Stimulated activated naive CD8-positive, alpha-beta T cell treated with anti-CD3 and anti-CD28 coated beads, Interleukin-15, Interleukin-2, amounts not matched to agents 100 ng/mL and 50 ng/mL, for 24 hours (primary cell): ENCODE results near the gene CNOT1.
"Not testable (repeated sequence)": the region's sequence is repeated elsewhere in the genome, so short reads cannot be mapped to it uniquely, and the experiment has no call there.

Experiments
- H3K27ac Mint-ChIP-seq: one replicate; pipeline ENCODE4 v1.8.0; 2021; ENCODE audit warnings: mild to moderate bottlenecking, mixed read lengths
- H3K27me3 Mint-ChIP-seq: one replicate; pipeline ENCODE4 v1.8.0; 2021; ENCODE audit warnings: mixed read lengths
- H3K36me3 Mint-ChIP-seq: one replicate; pipeline ENCODE4 v1.8.0; 2021; ENCODE audit warnings: low read depth, mixed read lengths
- H3K4me1 Mint-ChIP-seq: one replicate; pipeline ENCODE4 v1.8.0; 2021; ENCODE audit warnings: low read depth, mixed read lengths
- H3K4me3 Mint-ChIP-seq: one replicate; pipeline ENCODE4 v1.8.0; 2021; ENCODE audit warnings: mild to moderate bottlenecking, mixed read lengths
- H3K9me3 Mint-ChIP-seq: one replicate; pipeline ENCODE4 v1.8.0; 2021; ENCODE audit warnings: mixed read lengths

The CNOT1 gene

GRCh38 chr16:58629733-58630640, at the start of gene CNOT1:
Gene CNOT1, minus strand, starts transcription at chr16:58629826. Its CDS starts 30,489 bp downstream, at chr16:58599337.
- no peaks in the 10 kb centered on the region for H3K27me3 Mint-ChIP-seq
- H3K4me3 Mint-ChIP-seq, result peak within 1 kb of the TSS; percentile 99
- H3K9me3 Mint-ChIP-seq, result no peaks in the 10 kb centered on the region
- peak within 1 kb of the TSS; percentile 99 for H3K27ac Mint-ChIP-seq
- peaks cover 21% of the 10 kb centered on the region for H3K36me3 Mint-ChIP-seq
- H3K4me1 Mint-ChIP-seq, result peaks cover 32% of the 10 kb centered on the region

DNA sequence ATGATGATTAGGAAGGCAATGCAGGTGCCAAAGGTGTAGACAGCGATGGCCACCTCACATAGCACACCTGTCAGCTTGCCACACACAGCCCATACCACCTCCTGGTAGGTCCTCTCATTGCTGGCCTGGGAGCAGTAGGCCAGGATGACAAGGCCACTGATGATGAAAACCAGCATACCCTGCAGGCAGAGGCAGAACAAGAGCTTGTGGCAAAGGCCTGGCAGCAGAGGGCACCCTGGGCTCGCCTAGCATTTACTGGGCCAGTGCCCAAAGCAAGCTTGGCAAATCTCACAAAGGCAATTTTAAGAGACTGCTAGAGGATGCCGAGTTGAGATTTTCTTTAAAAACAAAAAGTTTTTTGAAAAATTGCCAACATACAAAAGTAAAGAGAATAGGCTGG, 49.1 kb upstream of the CNOT1 start:
- Mint-ChIP-seq H3K9me3 (no peaks in the 10 kb centered on the region), H3K4me3 (no peak overlapping the region), H3K27ac (no peak overlapping the region), H3K27me3 (no peaks in the 10 kb centered on the region), H3K4me1 (peaks cover 9% of the 10 kb centered on the region), H3K36me3 (no peaks in the 10 kb centered on the region)

DNA sequence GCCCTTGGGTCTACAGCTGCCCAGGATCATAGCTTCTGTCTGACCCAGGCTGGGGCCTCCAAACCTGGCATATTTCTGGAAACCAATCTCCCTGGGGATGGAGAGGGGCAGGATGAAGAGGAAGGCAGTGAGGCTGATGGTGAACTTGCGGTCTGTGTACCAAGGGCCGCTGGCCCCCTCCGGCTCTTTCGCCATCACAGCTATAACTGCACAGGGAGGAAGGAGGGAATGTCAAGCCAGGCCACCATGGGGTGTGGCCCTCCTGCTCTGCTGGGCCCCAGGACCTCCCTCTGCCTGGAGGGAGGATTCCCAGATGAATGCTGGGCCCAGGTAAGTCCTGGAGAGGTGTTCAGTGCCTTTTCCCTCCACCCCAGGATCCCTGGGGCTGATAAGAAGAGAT, 48.6 kb upstream of the CNOT1 start:
- Mint-ChIP-seq H3K36me3 (no peaks in the 10 kb centered on the region), H3K9me3 (no peaks in the 10 kb centered on the region), H3K27ac (no peak overlapping the region), H3K4me1 (peaks cover 5% of the 10 kb centered on the region), H3K4me3 (no peak overlapping the region), H3K27me3 (no peaks in the 10 kb centered on the region)

DNA sequence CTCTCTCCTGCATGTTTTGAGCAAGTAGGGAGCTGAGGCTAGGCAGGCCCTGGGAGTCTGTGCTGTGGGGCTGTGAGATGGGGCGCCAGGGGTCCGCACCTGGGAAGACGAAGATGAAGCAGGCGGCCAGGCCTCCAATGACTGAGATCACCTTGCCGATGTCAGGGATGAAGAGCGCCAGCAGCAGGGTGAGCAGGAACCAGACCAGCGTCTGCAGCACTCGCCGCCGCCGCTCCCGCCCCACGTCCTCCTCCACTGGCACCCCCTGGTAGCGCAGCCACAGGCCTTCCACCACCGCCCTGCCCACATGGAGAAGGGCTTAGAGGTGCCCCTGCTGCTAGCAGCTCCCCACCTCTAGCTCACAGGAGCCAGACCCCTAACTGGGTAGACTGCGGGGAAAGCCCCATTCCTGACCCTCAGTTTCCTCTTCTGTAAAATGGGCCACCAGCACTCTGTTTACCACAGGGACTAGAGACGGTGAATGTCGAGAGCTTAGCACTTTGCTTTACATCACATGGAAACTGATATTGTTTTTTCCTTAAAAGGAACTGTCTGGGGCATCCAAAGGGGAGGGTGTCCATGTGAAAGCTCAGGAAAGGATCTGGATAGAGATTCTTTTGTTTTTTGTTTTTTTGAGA, 41.4 kb upstream of the CNOT1 start:
- Mint-ChIP-seq H3K27me3 (no peaks in the 10 kb centered on the region), H3K27ac (no peak overlapping the region), H3K9me3 (no peaks in the 10 kb centered on the region), H3K4me1 (no peaks in the 10 kb centered on the region), H3K4me3 (no peak overlapping the region), H3K36me3 (peaks cover 15% of the 10 kb centered on the region)

DNA sequence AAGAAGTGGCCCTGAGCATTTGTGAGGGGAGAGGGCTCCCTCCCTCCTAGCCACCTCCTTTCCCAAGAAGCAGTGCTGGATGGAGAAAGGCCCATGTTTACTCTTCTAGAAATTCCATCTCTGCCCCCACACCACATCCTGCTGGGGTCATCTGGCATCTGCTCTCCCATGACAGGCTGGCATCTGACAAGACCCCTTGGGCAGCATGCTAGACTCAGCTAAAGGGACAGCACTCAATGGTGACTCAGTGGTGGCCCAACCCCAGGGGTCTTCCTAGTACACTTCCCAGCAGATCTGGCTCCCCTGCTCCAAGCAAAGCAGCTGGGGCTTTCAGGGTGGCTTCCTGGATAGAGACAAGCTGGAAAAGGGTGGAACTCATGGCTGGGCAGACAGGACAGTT, 40.6 kb upstream of the CNOT1 start:
- Mint-ChIP-seq H3K27ac (no peak overlapping the region), H3K4me3 (no peak overlapping the region), H3K27me3 (no peaks in the 10 kb centered on the region), H3K4me1 (no peaks in the 10 kb centered on the region), H3K36me3 (peaks cover 15% of the 10 kb centered on the region), H3K9me3 (no peaks in the 10 kb centered on the region)

DNA sequence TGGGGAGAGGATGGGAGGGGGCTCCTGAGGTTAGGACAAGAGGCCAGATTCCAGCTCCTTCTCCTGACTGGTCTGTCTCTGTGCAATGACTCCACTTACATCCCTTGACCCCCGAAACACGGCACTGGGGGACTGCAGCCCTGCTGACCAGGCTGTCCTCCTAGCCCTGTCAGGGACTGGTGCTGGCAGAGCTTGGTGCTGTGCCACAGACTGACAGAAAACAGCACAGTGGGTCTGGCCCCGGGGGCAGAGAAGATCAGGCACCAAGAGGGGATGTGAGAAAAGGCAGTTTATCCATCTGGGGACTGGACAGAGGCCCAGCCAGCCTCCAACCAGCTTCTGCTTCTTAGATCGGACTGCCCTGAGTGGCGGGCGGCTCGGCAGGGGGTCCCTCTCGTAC, 35.6 kb upstream of the CNOT1 start:
- H3K4me1 Mint-ChIP-seq, result no peaks in the 10 kb centered on the region

GRCh38 chr16:58661199-58661830, 31.7 kb upstream of the CNOT1 start:
- Mint-ChIP-seq H3K27me3 (peaks cover 4% of the 10 kb centered on the region), H3K9me3 (no peaks in the 10 kb centered on the region), H3K4me3 (no peak overlapping the region), H3K36me3 (peaks cover under 1% of the 10 kb centered on the region), H3K4me1 (no peaks in the 10 kb centered on the region), H3K27ac (no peak overlapping the region)

More for the DNA sequence above, 35.6 kb upstream of the CNOT1 start:
- Mint-ChIP-seq H3K9me3 (no peaks in the 10 kb centered on the region), H3K27me3 (no peaks in the 10 kb centered on the region), H3K27ac (no peak overlapping the region), H3K36me3 (peaks cover 14% of the 10 kb centered on the region), H3K4me3 (no peak overlapping the region)

GRCh38 chr16:58659911-58660310, 30.3 kb upstream of the CNOT1 start:
- H3K9me3 Mint-ChIP-seq, H3K36me3 Mint-ChIP-seq, H3K27ac Mint-ChIP-seq, H3K4me3 Mint-ChIP-seq, H3K4me1 Mint-ChIP-seq, H3K27me3 Mint-ChIP-seq: not testable (repeated sequence)

DNA sequence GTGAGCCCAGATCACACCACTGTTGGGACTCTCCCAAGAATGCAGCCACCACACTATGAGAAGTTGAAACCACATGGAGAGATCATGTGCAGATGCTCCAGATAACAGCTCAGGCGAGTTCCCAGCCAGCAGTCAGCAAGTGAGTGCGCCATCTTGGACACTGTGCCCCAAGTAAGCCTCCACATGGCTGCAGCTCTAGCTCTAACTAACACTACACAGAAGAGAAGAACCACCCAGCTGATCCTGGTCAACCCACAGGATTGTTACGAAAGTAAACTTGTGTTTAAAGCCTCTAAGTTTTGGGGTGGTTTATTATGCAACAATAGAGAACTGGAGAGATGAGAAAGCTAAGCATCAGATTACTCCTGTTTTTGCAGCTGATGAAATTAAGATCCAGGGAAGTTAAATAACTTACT, 29.2 kb upstream of the CNOT1 start:
- no peaks in the 10 kb centered on the region for H3K36me3 Mint-ChIP-seq
- H3K27me3 Mint-ChIP-seq, result peaks cover 4% of the 10 kb centered on the region
- H3K4me1 Mint-ChIP-seq, result no peaks in the 10 kb centered on the region
- H3K27ac Mint-ChIP-seq, result no peak overlapping the region
- no peak overlapping the region for H3K4me3 Mint-ChIP-seq
- H3K9me3 Mint-ChIP-seq, result no peaks in the 10 kb centered on the region

GRCh38 chr16:58656899-58657298, 27.3 kb upstream of the CNOT1 start:
- no peaks in the 10 kb centered on the region for H3K36me3 Mint-ChIP-seq
- no peak overlapping the region for H3K27ac Mint-ChIP-seq
- no peaks in the 10 kb centered on the region for H3K4me1 Mint-ChIP-seq
- peaks cover 4% of the 10 kb centered on the region for H3K27me3 Mint-ChIP-seq
- H3K4me3 Mint-ChIP-seq, result no peak overlapping the region
- no peaks in the 10 kb centered on the region for H3K9me3 Mint-ChIP-seq

GRCh38 chr16:58655215-58655596, 25.6 kb upstream of the CNOT1 start:
- Mint-ChIP-seq H3K4me3 (no peak overlapping the region), H3K27ac (no peak overlapping the region), H3K36me3 (no peaks in the 10 kb centered on the region), H3K9me3 (no peaks in the 10 kb centered on the region), H3K27me3 (peaks cover 4% of the 10 kb centered on the region), H3K4me1 (no peaks in the 10 kb centered on the region)

DNA sequence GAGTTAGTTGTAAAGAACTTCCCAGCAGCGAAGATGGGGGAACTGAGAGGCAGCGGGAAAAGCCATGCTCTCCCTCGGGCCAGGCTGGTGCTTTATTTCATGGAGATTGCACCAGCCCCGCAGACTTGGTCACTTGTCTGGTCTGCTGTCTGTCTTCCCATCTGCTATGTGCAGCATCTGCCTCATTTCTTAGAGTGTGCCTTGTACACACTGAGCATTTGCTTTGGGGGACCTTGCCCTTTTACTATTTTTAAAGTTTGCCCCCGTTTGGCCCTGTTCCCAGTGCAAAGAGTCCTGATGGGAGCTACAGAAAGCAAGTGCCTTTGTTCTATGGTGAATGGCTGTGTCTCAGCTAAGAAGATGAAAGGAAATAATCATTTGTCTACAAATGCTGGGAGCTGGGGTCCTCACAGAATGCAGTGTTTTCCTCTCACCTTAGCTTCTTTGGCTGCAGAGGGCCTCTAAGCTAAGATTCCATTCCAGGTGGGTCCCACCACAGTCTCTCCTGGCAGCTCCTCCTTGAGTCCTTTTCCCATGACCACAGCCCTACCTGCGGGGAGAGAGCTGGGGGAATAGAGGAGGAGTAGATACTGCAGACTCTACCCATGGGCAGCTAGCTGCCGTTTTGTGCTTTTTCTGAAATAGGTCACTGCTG, 25.1 kb upstream of the CNOT1 start:
- H3K4me1 Mint-ChIP-seq, result no peaks in the 10 kb centered on the region
- no peak overlapping the region for H3K4me3 Mint-ChIP-seq
- peaks cover 4% of the 10 kb centered on the region for H3K27me3 Mint-ChIP-seq
- no peaks in the 10 kb centered on the region for H3K9me3 Mint-ChIP-seq
- H3K27ac Mint-ChIP-seq, result no peak overlapping the region
- no peaks in the 10 kb centered on the region for H3K36me3 Mint-ChIP-seq

DNA sequence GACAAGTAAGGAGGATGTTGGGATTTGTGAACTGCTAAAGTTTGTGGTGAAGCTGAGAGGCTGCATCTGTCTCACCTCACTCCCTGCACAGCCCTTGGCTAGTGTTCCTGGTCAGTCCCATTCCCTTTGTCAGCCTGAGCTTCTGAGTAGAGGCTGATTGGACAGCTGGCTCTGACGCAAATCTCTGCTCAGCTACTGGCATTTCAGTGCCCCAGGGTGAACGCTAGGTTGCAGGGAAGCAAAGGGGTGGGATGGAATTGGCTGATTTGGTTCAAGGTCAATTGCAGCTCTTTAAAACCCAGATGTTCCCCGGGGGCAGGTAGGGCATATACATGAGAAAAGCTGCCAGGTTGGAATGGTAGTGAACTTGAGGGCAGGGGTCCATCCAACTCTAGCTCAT, 23.1 kb upstream of the CNOT1 start:
- Mint-ChIP-seq H3K9me3 (no peaks in the 10 kb centered on the region), H3K36me3 (no peaks in the 10 kb centered on the region), H3K27ac (no peak overlapping the region), H3K27me3 (no peaks in the 10 kb centered on the region), H3K4me1 (no peaks in the 10 kb centered on the region), H3K4me3 (no peak overlapping the region)

GRCh38 chr16:58651965-58652348, 22.3 kb upstream of the CNOT1 start:
- no peaks in the 10 kb centered on the region for H3K36me3 Mint-ChIP-seq
- H3K4me3 Mint-ChIP-seq, result no peak overlapping the region
- H3K27ac Mint-ChIP-seq, result no peak overlapping the region
- no peaks in the 10 kb centered on the region for H3K27me3 Mint-ChIP-seq
- H3K4me1 Mint-ChIP-seq, result no peaks in the 10 kb centered on the region
- no peaks in the 10 kb centered on the region for H3K9me3 Mint-ChIP-seq

GRCh38 chr16:58649707-58650106, 20.1 kb upstream of the CNOT1 start:
- H3K36me3 Mint-ChIP-seq, result no peaks in the 10 kb centered on the region
- no peak overlapping the region for H3K27ac Mint-ChIP-seq
- no peaks in the 10 kb centered on the region for H3K4me1 Mint-ChIP-seq
- no peaks in the 10 kb centered on the region for H3K27me3 Mint-ChIP-seq
- no peak overlapping the region for H3K4me3 Mint-ChIP-seq
- no peaks in the 10 kb centered on the region for H3K9me3 Mint-ChIP-seq
